Erythroblast (primary cell): ENCODE results near the gene EXOC6.

Source experiments
- DNase-seq, 2 experiments: peaks; one replicate each; lab custom pipeline; 2025; lab: John Stamatoyannopoulos, UW
- GATA1 ChIP-seq: IDR thresholded peaks from 2 replicates; pipeline ENCODE4 v1.6.1; 2011; ENCODE audit warnings: low read depth, mild to moderate bottlenecking, control low read depth, low read length, moderate library complexity
- POLR2A ChIP-seq: IDR thresholded peaks from 2 replicates; pipeline ENCODE4 v1.6.1; 2011; ENCODE audit warnings: mild to moderate bottlenecking, low read length

EXOC6 gene

GRCh38 chr10:92829042-92829785, 19.1 kb upstream of the EXOC6 start:
- TF ChIP-seq GATA1 (no peak), POLR2A (no peak)
- peak in 1 of 2 experiments; percentile 19 for DNase-seq

- DNase-seq = peak; percentile 28 to 29
- no peak for TF ChIP-seq GATA1
Observed at GRCh38 chr10:92829786-92830377, 18.4 kb upstream of the EXOC6 start.

- DNase-seq = peak in 1 of 2 experiments; percentile 14
- TF ChIP-seq GATA1 (no peak), POLR2A (no peak)
Observed at GRCh38 chr10:92830478-92831389, 17.6 kb upstream of the EXOC6 start.

GRCh38 chr10:92832121-92832520, 16.2 kb upstream of the EXOC6 start:
- no peak for DNase-seq
- TF ChIP-seq POLR2A = no peak
- no peak for TF ChIP-seq GATA1

- DNase-seq = peak; percentile 20 to 42
- TF ChIP-seq POLR2A = peak; percentile 36
- TF ChIP-seq GATA1 = no peak
Observed at GRCh38 chr10:92832998-92833650, 15.2 kb upstream of the EXOC6 start.

GRCh38 chr10:92834331-92834730, 14.0 kb upstream of the EXOC6 start:
- TF ChIP-seq GATA1 (no peak), POLR2A (no peak)
- DNase-seq = no peak

GRCh38 chr10:92834986-92835385, 13.3 kb upstream of the EXOC6 start:
- TF ChIP-seq POLR2A = no peak
- TF ChIP-seq GATA1 = no peak
- DNase-seq = no peak

- no peak for DNase-seq
- TF ChIP-seq GATA1 (no peak), POLR2A (no peak)
Observed at GRCh38 chr10:92837456-92837855, 10.9 kb upstream of the EXOC6 start.

GRCh38 chr10:92839191-92840085, 8.9 kb upstream of the EXOC6 start:
- peak; percentile 67 to 68 for DNase-seq

GRCh38 chr10:92844746-92845145, 3.6 kb upstream of the EXOC6 start:
- TF ChIP-seq POLR2A (no peak), GATA1 (no peak)
- DNase-seq = peak; percentile 9 to 21

More at GRCh38 chr10:92839191-92840085, 8.9 kb upstream of the EXOC6 start:
- no peak for TF ChIP-seq GATA1
- TF ChIP-seq POLR2A = no peak

GRCh38 chr10:92845921-92846320, 2.4 kb upstream of the EXOC6 start:
- DNase-seq = peak in 1 of 2 experiments; percentile 6
- TF ChIP-seq GATA1 (no peak), POLR2A (no peak)

GRCh38 chr10:92846344-92846743, 2.0 kb upstream of the EXOC6 start:
- DNase-seq = no peak
- no peak for TF ChIP-seq GATA1
- no peak for TF ChIP-seq POLR2A
